WERI-Rb-1 (cell line): ENCODE measurements around the gene PKP2.
"Not testable (repeated sequence)": the region's sequence is repeated elsewhere in the genome, so short reads cannot be mapped to it uniquely, and the experiment has no call there.

Experiments used
- DNase-seq: peaks from one replicate; pipeline ENCODE4 v3.0.0-alpha.2; 2020
- H3K27ac ChIP-seq: fragments of 250-450 bp; sonication (Bioruptor Pico); 2 replicates; pipeline ENCODE4 v1.5.1; 2020; ENCODE audit warnings: mild to moderate bottlenecking, moderate library complexity
- H3K27me3 ChIP-seq: fragments of 250-450 bp; sonication (Bioruptor Pico); 2 replicates; pipeline ENCODE4 v1.5.1; 2021; ENCODE audit warnings: mild to moderate bottlenecking, low read depth, moderate library complexity; ENCODE audit not compliant: insufficient read depth, severe bottlenecking
- H3K36me3 ChIP-seq: fragments of 250-450 bp; sonication (Bioruptor Pico); 2 replicates; pipeline ENCODE4 v1.5.1; 2020; ENCODE audit warnings: mild to moderate bottlenecking, moderate library complexity
- H3K4me3 ChIP-seq: 2 replicates; pipeline ENCODE4 v1.5.1; 2011; ENCODE audit warnings: low read depth, mild to moderate bottlenecking, control low read depth, low read length
- H3K9me3 ChIP-seq: fragments of 250-450 bp; sonication (Bioruptor Pico); 2 replicates; pipeline ENCODE4 v1.5.1; 2021; ENCODE audit warnings: mild to moderate bottlenecking, moderate library complexity; ENCODE audit not compliant: severe bottlenecking
- CTCF ChIP-seq: IDR thresholded peaks from 2 replicates; pipeline ENCODE4 v1.5.1; 2011; ENCODE audit warnings: low read depth, mild to moderate bottlenecking, control low read depth, inconsistent platforms, low read length

Gene PKP2

GRCh38 chr12:32894566-32894965, 2.0 kb downstream of the PKP2 start:
- Histone ChIP-seq H3K36me3 (no peaks in the 10 kb centered on the region), H3K27me3 (no peaks in the 10 kb centered on the region), H3K4me3 (no peak overlapping the region), H3K27ac (no peak overlapping the region), H3K9me3 (no peaks in the 10 kb centered on the region)
- DNase-seq, result no peak
- TF ChIP-seq CTCF, result no peak

- DNase-seq, result no peak
- Histone ChIP-seq H3K36me3 (no peaks in the 10 kb centered on the region), H3K9me3 (no peaks in the 10 kb centered on the region), H3K27ac (no peak overlapping the region), H3K4me3 (no peak overlapping the region), H3K27me3 (no peaks in the 10 kb centered on the region)
- no peak for TF ChIP-seq CTCF
Observed at GRCh38 chr12:32893458-32893857, 3.1 kb downstream of the PKP2 start.

GRCh38 chr12:32893043-32893442, 3.5 kb downstream of the PKP2 start:
- no peaks in the 10 kb centered on the region for H3K27me3 ChIP-seq
- DNase-seq, result no peak
- TF ChIP-seq CTCF, result no peak
- H3K36me3 ChIP-seq, result no peaks in the 10 kb centered on the region
- no peak overlapping the region for H3K4me3 ChIP-seq
- H3K9me3 ChIP-seq, result no peaks in the 10 kb centered on the region
- H3K27ac ChIP-seq, result no peak overlapping the region

- not testable (repeated sequence) for H3K27me3 ChIP-seq, DNase-seq, H3K4me3 ChIP-seq, H3K9me3 ChIP-seq, H3K36me3 ChIP-seq, H3K27ac ChIP-seq
Observed at GRCh38 chr12:32892369-32892768, 4.2 kb downstream of the PKP2 start.

- Histone ChIP-seq H3K36me3 (no peaks in the 10 kb centered on the region), H3K27ac (no peak overlapping the region), H3K4me3 (no peak overlapping the region), H3K27me3 (no peaks in the 10 kb centered on the region), H3K9me3 (no peaks in the 10 kb centered on the region)
- no peak for TF ChIP-seq CTCF
- DNase-seq, result no peak
Observed at GRCh38 chr12:32891956-32892355, 4.6 kb downstream of the PKP2 start.

- H3K9me3 ChIP-seq, result no peaks in the 10 kb centered on the region
- H3K27ac ChIP-seq, result no peak overlapping the region
Observed at GRCh38 chr12:32891526-32891925, 5.1 kb downstream of the PKP2 start.

More at GRCh38 chr12:32891526-32891925, 5.1 kb downstream of the PKP2 start:
- DNase-seq, result no peak
- Histone ChIP-seq H3K4me3 (no peak overlapping the region), H3K36me3 (no peaks in the 10 kb centered on the region), H3K27me3 (no peaks in the 10 kb centered on the region)
- no peak for TF ChIP-seq CTCF
